NT2/D1 (cell line): ENCODE measurements around the gene POLN.

Source experiments
- DNase-seq: peaks from one replicate; pipeline ENCODE4 v3.0.0-alpha.2; 2011; ENCODE audit warnings: low read depth, low spot score
- H3K27me3 ChIP-seq: 2 replicates; pipeline ENCODE4 v1.6.0; 2011; ENCODE audit warnings: mild to moderate bottlenecking; ENCODE audit not compliant: insufficient read length, insufficient read depth
- H3K36me3 ChIP-seq: 2 replicates; pipeline ENCODE4 v1.6.1; 2011; ENCODE audit warnings: mild to moderate bottlenecking, low read length, mixed read lengths; ENCODE audit not compliant: insufficient read depth, insufficient read length
- H3K4me1 ChIP-seq: 2 replicates; pipeline ENCODE4 v1.5.1; 2011; ENCODE audit not compliant: insufficient read depth, insufficient read length
- H3K4me3 ChIP-seq: 2 replicates; pipeline ENCODE4 v1.5.1; 2011; ENCODE audit warnings: low read depth; ENCODE audit not compliant: insufficient read length
- H3K9ac ChIP-seq: 2 replicates; pipeline ENCODE4 v1.6.0; 2011; ENCODE audit warnings: low read depth; ENCODE audit not compliant: insufficient read length
- H3K9me3 ChIP-seq: 2 replicates; pipeline ENCODE4 v1.5.1; 2011; ENCODE audit warnings: mild to moderate bottlenecking, low read length; ENCODE audit not compliant: insufficient read depth
- SUZ12 ChIP-seq: IDR thresholded peaks from 2 replicates; pipeline ENCODE4 v1.6.1; 2011; ENCODE audit not compliant: insufficient read length, insufficient read depth; ENCODE audit errors: extremely low read depth
- YY1 ChIP-seq: IDR thresholded peaks from 2 replicates; pipeline ENCODE4 v1.6.1; 2011; ENCODE audit not compliant: insufficient read length, insufficient read depth
- ZNF274 ChIP-seq: IDR thresholded peaks from 2 replicates; pipeline ENCODE4 v1.6.1; 2011; ENCODE audit warnings: mild to moderate bottlenecking, low read depth, low read length

Gene POLN

GRCh38 chr4:2083116-2083825 is 158.7 kb downstream of the POLN start:
- H3K9me3 ChIP-seq: no peaks in the 10 kb centered on the region
- no peaks in the 10 kb centered on the region for H3K36me3 ChIP-seq
- no peak overlapping the region for H3K4me3 ChIP-seq
- no peak for TF ChIP-seq ZNF274
- TF ChIP-seq SUZ12: no peak
- no peak for TF ChIP-seq YY1
- no peak overlapping the region for H3K9ac ChIP-seq
- no peaks in the 10 kb centered on the region for H3K27me3 ChIP-seq
- DNase-seq: no peak
- H3K4me1 ChIP-seq: peaks cover 6% of the 10 kb centered on the region

GRCh38 chr4:2082627-2083026 is 159.3 kb downstream of the POLN start:
- H3K9me3 ChIP-seq: no peaks in the 10 kb centered on the region
- H3K36me3 ChIP-seq: no peaks in the 10 kb centered on the region
- no peak for DNase-seq
- H3K4me1 ChIP-seq: peaks cover 12% of the 10 kb centered on the region
- no peaks in the 10 kb centered on the region for H3K27me3 ChIP-seq
- H3K4me3 ChIP-seq: no peak overlapping the region
- no peak overlapping the region for H3K9ac ChIP-seq
- no peak for TF ChIP-seq YY1
- TF ChIP-seq SUZ12: no peak
- no peak for TF ChIP-seq ZNF274

- Histone ChIP-seq H3K36me3 (no peaks in the 10 kb centered on the region), H3K9ac (no peak overlapping the region), H3K27me3 (no peaks in the 10 kb centered on the region), H3K9me3 (no peaks in the 10 kb centered on the region), H3K4me3 (no peak overlapping the region), H3K4me1 (peaks cover 15% of the 10 kb centered on the region)
- DNase-seq: no peak
- TF ChIP-seq ZNF274: no peak
- TF ChIP-seq YY1: no peak
- no peak for TF ChIP-seq SUZ12
Measured at GRCh38 chr4:2082118-2082517, 159.8 kb downstream of the POLN start.

GRCh38 chr4:2081540-2081939 is 160.4 kb downstream of the POLN start:
- H3K4me1 ChIP-seq: peaks cover 21% of the 10 kb centered on the region
- no peaks in the 10 kb centered on the region for H3K36me3 ChIP-seq
- no peak overlapping the region for H3K9ac ChIP-seq
- no peak overlapping the region for H3K4me3 ChIP-seq
- DNase-seq: no peak
- H3K27me3 ChIP-seq: no peaks in the 10 kb centered on the region
- TF ChIP-seq SUZ12 (no peak), YY1 (no peak), ZNF274 (no peak)
- no peaks in the 10 kb centered on the region for H3K9me3 ChIP-seq

GRCh38 chr4:2080429-2081300 is 161.3 kb downstream of the POLN start:
- H3K9ac ChIP-seq: no peak overlapping the region
- H3K9me3 ChIP-seq: no peaks in the 10 kb centered on the region
- H3K4me1 ChIP-seq: peaks cover 30% of the 10 kb centered on the region

GRCh38 chr4:2079926-2080325 is 162.0 kb downstream of the POLN start:
- Histone ChIP-seq H3K27me3 (no peaks in the 10 kb centered on the region), H3K4me3 (no peak overlapping the region), H3K36me3 (no peaks in the 10 kb centered on the region), H3K4me1 (peaks cover 34% of the 10 kb centered on the region), H3K9ac (no peak overlapping the region), H3K9me3 (no peaks in the 10 kb centered on the region)
- no peak for DNase-seq
- TF ChIP-seq ZNF274 (no peak), SUZ12 (no peak), YY1 (no peak)

More at GRCh38 chr4:2080429-2081300, 161.3 kb downstream of the POLN start:
- no peak for DNase-seq
- no peak for TF ChIP-seq YY1
- no peak for TF ChIP-seq SUZ12
- no peak for TF ChIP-seq ZNF274
- no peaks in the 10 kb centered on the region for H3K36me3 ChIP-seq
- no peak overlapping the region for H3K4me3 ChIP-seq
- H3K27me3 ChIP-seq: no peaks in the 10 kb centered on the region

- Histone ChIP-seq H3K36me3 (no peaks in the 10 kb centered on the region), H3K9ac (no peak overlapping the region), H3K9me3 (no peaks in the 10 kb centered on the region), H3K4me3 (no peak overlapping the region), H3K27me3 (no peaks in the 10 kb centered on the region), H3K4me1 (peaks cover 34% of the 10 kb centered on the region)
- TF ChIP-seq ZNF274 (no peak), SUZ12 (no peak), YY1 (no peak)
- no peak for DNase-seq
Measured at GRCh38 chr4:2079006-2079405, 162.9 kb downstream of the POLN start.
